ENCODE results near the gene RUNX2. TPM values are rescaled to one million over a fixed set of nuclear protein-coding genes. Genes with fewer than 3 reads are reported as not detected.
A peak's percentile ranks its signal among the peaks of the same experiment; 100 is the strongest.

The RUNX2 gene
- total RNA-seq, 4 donors from 2014 or later = 1.4 to 3.6 (median 2.3) TPM

GRCh38 chr6:45572833-45573232 is 244.7 kb downstream of the RUNX2 start:
- no peak overlapping the region for H3K27ac ChIP-seq
- 80 to 84% methylated on average over 4 of the region's 4 CpGs for WGBS, 2 donors
- TF ChIP-seq POLR2A (IDR thresholded peaks at IDR 0.05) (no peak), CTCF (IDR thresholded peaks at IDR 0.05) (no peak)

GRCh38 chr6:45574014-45574461 is 245.9 kb downstream of the RUNX2 start:
- whole genome bisulfite sequencing, 2 donors = 91 to 93% methylated on average over 6 of the region's 6 CpGs
- Histone ChIP-seq H3K27ac (peak overlapping the region in 2 of 4 donors; percentile 52 to 62), H3K36me3 (no peaks in the 10 kb centered on the region), H3K4me1 (peaks cover 0 to 21% (median 0%) of the 10 kb centered on the region in 3 donors), H3K4me3 (no peak overlapping the region), H3K27me3 (no peaks in the 10 kb centered on the region), H3K9me3 (no peaks in the 10 kb centered on the region)
- intact Hi-C loops (cut with DNase I) = no loop called here
- TF ChIP-seq POLR2A (IDR thresholded peaks at IDR 0.05) (no peak), CTCF (IDR thresholded peaks at IDR 0.05) (no peak)
- no peak for DNase-seq

More at GRCh38 chr6:45572833-45573232, 244.7 kb downstream of the RUNX2 start:
- intact Hi-C loops (cut with DNase I) = no loop called here
- H3K27me3 ChIP-seq = no peaks in the 10 kb centered on the region
- no peak overlapping the region for H3K4me3 ChIP-seq
- no peaks in the 10 kb centered on the region for H3K36me3 ChIP-seq
- H3K4me1 ChIP-seq = peaks cover 0 to 27% (median 0%) of the 10 kb centered on the region in 3 donors
- DNase-seq = no peak
- no peaks in the 10 kb centered on the region for H3K9me3 ChIP-seq

- H3K27ac ChIP-seq = peak overlapping the region in 3 of 4 donors; percentile 27 to 62 (median 52)
- 50% methylated on average over 1 of the region's 1 CpG; no CpG with 5 or more reads in 1 of the 2 donors for WGBS, 2 donors
- intact Hi-C loops (cut with DNase I) = no loop called here
Measured at GRCh38 chr6:45574885-45575284, 246.8 kb downstream of the RUNX2 start.

GRCh38 chr6:45576648-45577624 is 248.8 kb downstream of the RUNX2 start:
- intact Hi-C loops (cut with DNase I) = no loop called here
- Histone ChIP-seq H3K27me3 (no peaks in the 10 kb centered on the region), H3K9me3 (no peaks in the 10 kb centered on the region), H3K27ac (peak overlapping the region in 2 of 4 donors; percentile 36 to 71), H3K4me1 (peaks cover 0 to 12% (median 0%) of the 10 kb centered on the region in 3 donors), H3K36me3 (no peaks in the 10 kb centered on the region), H3K4me3 (no peak overlapping the region)
- WGBS, 2 donors = 86 to 91% methylated on average over 13 to 14 of the region's 15 CpGs
- no peak for DNase-seq
- TF ChIP-seq CTCF (IDR thresholded peaks at IDR 0.05) (no peak), POLR2A (IDR thresholded peaks at IDR 0.05) (no peak)

More at GRCh38 chr6:45574885-45575284, 246.8 kb downstream of the RUNX2 start:
- Histone ChIP-seq H3K36me3 (no peaks in the 10 kb centered on the region), H3K9me3 (no peaks in the 10 kb centered on the region), H3K4me3 (no peak overlapping the region), H3K4me1 (peaks cover 0 to 12% (median 0%) of the 10 kb centered on the region in 3 donors), H3K27me3 (no peaks in the 10 kb centered on the region)
- no peak for TF ChIP-seq CTCF (IDR thresholded peaks at IDR 0.05)
- TF ChIP-seq POLR2A (IDR thresholded peaks at IDR 0.05) = no peak
- no peak for DNase-seq

Measured in esophagus squamous epithelium (tissue), 5 donors.